Activated T-cell treated with anti-CD3 and anti-CD28 coated beads, Interleukin-2, amount 50 U/mL, for 72 hours (primary cell): ENCODE results near the gene SHISA7. TPM values are rescaled to one million over a fixed set of nuclear protein-coding genes. Genes with fewer than 3 reads are reported as not detected.
A peak's percentile ranks its signal among the peaks of the same experiment; 100 is the strongest.

Source experiments
- ATAC-seq, 2 donors: fragments of 150-1000 bp; cut with Tn5 transposase; replicated peaks in 1 of 2; 2 replicates each; pipeline ENCODE4 v1.10.0; 2021; ENCODE audit warnings: moderate library complexity in 2 of 2, mild to moderate bottlenecking in 1 of 2
- DNase-seq, 2 donors: peaks; one replicate each; pipeline ENCODE4 v3.0.0; 2021 to 2022; ENCODE audit warnings: mixed read lengths in 1 of 2
- H3K27ac Mint-ChIP-seq: one replicate; pipeline ENCODE4 v1.8.0; 2022; ENCODE audit warnings: mild to moderate bottlenecking, moderate library complexity, mixed read lengths
- H3K27me3 Mint-ChIP-seq: one replicate; pipeline ENCODE4 v1.8.0; 2022; ENCODE audit warnings: low read depth, mixed read lengths
- H3K36me3 Mint-ChIP-seq, 2 donors: one replicate each; pipeline ENCODE4 v1.8.0; 2022; ENCODE audit warnings: mixed read lengths in 2 of 2, mild to moderate bottlenecking in 1 of 2; ENCODE audit not compliant: insufficient read depth in 2 of 2
- H3K4me1 Mint-ChIP-seq: one replicate; pipeline ENCODE4 v1.8.0; 2022; ENCODE audit warnings: low read depth, mixed read lengths
- H3K4me3 Mint-ChIP-seq, 2 donors: one replicate each; pipeline ENCODE4 v1.8.0; 2022; ENCODE audit warnings: mild to moderate bottlenecking in 2 of 2, mixed read lengths in 2 of 2, moderate library complexity in 2 of 2
- H3K9me3 Mint-ChIP-seq, 2 donors: one replicate each; pipeline ENCODE4 v1.8.0; 2022; ENCODE audit warnings: mixed read lengths in 2 of 2
- total RNA-seq, 2 donors: library from RNA; stranded (reverse); gene quantifications; one replicate each; pipeline ENCODE4 v1.2.3, GENCODE V29; 2022

Gene SHISA7
- total RNA-seq, 2 donors from 2014 or later: 0.17 TPM; not detected in 1

- Mint-ChIP-seq H3K4me1 (peaks cover 33% of the 10 kb centered on the region), H3K27me3 (no peaks in the 10 kb centered on the region), H3K4me3 (no peak overlapping the region), H3K27ac (no peak overlapping the region), H3K36me3 (no peaks in the 10 kb centered on the region), H3K9me3 (no peaks in the 10 kb centered on the region)
- DNase-seq (no peak), ATAC-seq (no peak)
Observed at GRCh38 chr19:55463583-55464031, 20.5 kb upstream of the SHISA7 start.

GRCh38 chr19:55462722-55463121 is 19.6 kb upstream of the SHISA7 start:
- no peak for DNase-seq
- Mint-ChIP-seq H3K4me1 (peaks cover 29% of the 10 kb centered on the region), H3K27ac (no peak overlapping the region), H3K36me3 (no peaks in the 10 kb centered on the region), H3K4me3 (peak overlapping the region; percentile 88 to 92), H3K27me3 (no peaks in the 10 kb centered on the region), H3K9me3 (no peaks in the 10 kb centered on the region)
- ATAC-seq: no peak

GRCh38 chr19:55461974-55462626 is 19.0 kb upstream of the SHISA7 start:
- peaks cover 29% of the 10 kb centered on the region for H3K4me1 Mint-ChIP-seq
- H3K9me3 Mint-ChIP-seq: no peaks in the 10 kb centered on the region
- H3K27me3 Mint-ChIP-seq: no peaks in the 10 kb centered on the region
- H3K36me3 Mint-ChIP-seq: no peaks in the 10 kb centered on the region
- ATAC-seq (no peak), DNase-seq (no peak)
- peak overlapping the region; percentile 64 for H3K27ac Mint-ChIP-seq
- H3K4me3 Mint-ChIP-seq: peak overlapping the region; percentile 88 to 92

- no peaks in the 10 kb centered on the region for H3K36me3 Mint-ChIP-seq
- peaks cover 29% of the 10 kb centered on the region for H3K4me1 Mint-ChIP-seq
- ATAC-seq: peak; percentile 96 to 97
- peak; percentile 100 for DNase-seq
- H3K9me3 Mint-ChIP-seq: no peaks in the 10 kb centered on the region
- no peaks in the 10 kb centered on the region for H3K27me3 Mint-ChIP-seq
- peak within 1 kb of the TSS; percentile 88 to 92 for H3K4me3 Mint-ChIP-seq
- H3K27ac Mint-ChIP-seq: peak within 1 kb of the TSS; percentile 64
Observed at GRCh38 chr19:55461259-55461973, 18.3 kb upstream of the SHISA7 start, which contains the start of gene ISOC2. Gene ISOC2 (minus strand): TSS chr19:55461642. CDS start chr19:55456486, 5,156 bp downstream.

- Mint-ChIP-seq H3K4me3 (peak overlapping the region; percentile 88 to 92), H3K9me3 (no peaks in the 10 kb centered on the region), H3K36me3 (no peaks in the 10 kb centered on the region), H3K4me1 (peaks cover 29% of the 10 kb centered on the region), H3K27ac (no peak overlapping the region), H3K27me3 (no peaks in the 10 kb centered on the region)
- DNase-seq: peak; percentile 47
- ATAC-seq: no peak
Observed at GRCh38 chr19:55460670-55461258, 17.7 kb upstream of the SHISA7 start.

- no peaks in the 10 kb centered on the region for H3K27me3 Mint-ChIP-seq
- H3K36me3 Mint-ChIP-seq: no peaks in the 10 kb centered on the region
- H3K27ac Mint-ChIP-seq: peak overlapping the region; percentile 71
- peaks cover 29% of the 10 kb centered on the region for H3K4me1 Mint-ChIP-seq
- no peaks in the 10 kb centered on the region for H3K9me3 Mint-ChIP-seq
- no peak for DNase-seq
- H3K4me3 Mint-ChIP-seq: peak overlapping the region; percentile 88 to 92
- ATAC-seq: no peak
Observed at GRCh38 chr19:55459950-55460657, 17.0 kb upstream of the SHISA7 start.

DNA sequence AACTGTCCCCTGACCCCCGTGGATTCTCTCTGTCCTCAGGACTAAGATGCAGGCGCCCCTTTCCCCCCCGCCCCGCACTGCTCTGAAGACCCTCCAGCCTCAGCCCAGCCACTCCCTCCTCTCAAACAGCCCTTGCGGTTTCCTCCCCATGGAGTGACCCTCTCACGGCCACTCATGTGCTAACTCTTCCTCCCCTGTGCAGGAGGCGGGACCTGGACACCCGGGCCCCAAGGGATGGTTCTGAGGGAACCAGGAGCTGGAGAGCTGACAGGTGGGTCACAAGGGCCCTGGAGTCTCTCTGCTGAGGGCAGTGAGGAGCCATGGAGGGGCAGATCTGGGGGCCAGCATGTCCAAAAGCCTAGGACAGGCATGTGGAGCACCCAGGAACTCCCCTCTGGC is 16.4 kb upstream of the SHISA7 start:
- Mint-ChIP-seq H3K36me3 (peaks cover 0 to 3% of the 10 kb centered on the region in 2 donors), H3K9me3 (no peaks in the 10 kb centered on the region), H3K4me3 (no peak overlapping the region), H3K27me3 (no peaks in the 10 kb centered on the region), H3K4me1 (peaks cover 29% of the 10 kb centered on the region), H3K27ac (no peak overlapping the region)
- no peak for ATAC-seq
- no peak for DNase-seq

DNA sequence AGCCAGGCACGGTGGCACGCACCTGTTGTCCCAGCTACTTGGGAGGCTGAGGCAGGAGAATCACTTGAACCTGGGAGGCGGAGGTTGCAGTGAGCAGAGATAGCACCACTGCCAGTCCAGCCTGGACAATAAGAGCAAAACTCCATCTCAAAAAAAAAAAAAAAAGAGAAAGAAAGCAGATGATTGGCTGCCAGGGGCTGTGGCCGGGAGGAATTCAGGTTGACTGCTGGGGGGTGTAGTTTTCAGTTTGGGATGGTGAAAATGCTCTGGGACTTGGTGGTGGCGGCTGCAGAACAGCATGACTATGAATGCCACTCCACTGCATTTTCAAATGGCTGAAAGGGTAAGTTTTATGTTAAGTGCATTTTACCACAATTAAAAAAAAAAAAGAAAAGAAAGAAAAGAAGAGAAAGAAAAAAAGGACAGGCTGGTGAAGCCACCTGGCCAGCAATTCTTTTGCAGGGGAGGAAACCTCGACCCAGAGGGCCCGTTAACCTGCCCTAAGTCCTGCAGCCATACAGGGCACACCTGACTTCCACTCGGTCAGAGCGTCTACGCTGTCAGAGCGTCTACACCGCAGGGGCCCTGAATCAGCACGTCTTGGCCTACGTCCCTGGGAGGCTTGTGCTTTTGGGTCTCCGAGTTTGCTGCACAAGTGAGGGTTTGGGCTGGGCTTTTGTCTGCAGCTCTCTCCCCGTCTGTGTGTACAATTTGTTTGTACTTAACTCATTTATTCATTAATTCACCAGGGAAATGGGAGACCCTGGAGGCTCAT is 14.8 kb upstream of the SHISA7 start:
- no peak for DNase-seq
- Mint-ChIP-seq H3K4me1 (peaks cover 27% of the 10 kb centered on the region), H3K27me3 (peaks cover 13% of the 10 kb centered on the region), H3K36me3 (peaks cover 3 to 7% of the 10 kb centered on the region in 2 donors), H3K9me3 (no peaks in the 10 kb centered on the region), H3K27ac (no peak overlapping the region), H3K4me3 (no peak overlapping the region)
- ATAC-seq: no peak

DNA sequence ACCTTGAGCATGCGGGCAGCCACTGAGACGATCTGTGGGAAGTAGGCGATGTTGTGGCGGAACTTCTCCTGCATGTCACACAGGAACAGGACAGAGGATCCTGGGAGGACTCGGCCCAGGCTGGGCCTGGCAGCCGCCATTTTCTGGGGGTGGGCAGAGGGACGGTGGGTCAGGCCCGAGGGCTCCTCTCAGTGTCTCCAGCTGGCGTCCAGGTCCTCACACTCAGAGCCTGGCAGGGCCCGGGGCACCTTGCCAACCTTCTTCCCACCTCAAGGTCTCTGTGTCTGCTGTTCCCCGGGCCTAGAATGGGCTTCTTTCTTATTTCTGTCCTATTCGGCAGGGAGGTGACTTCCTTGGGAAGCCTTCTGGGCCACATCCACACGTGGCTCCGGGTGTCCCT is 13.2 kb upstream of the SHISA7 start:
- Mint-ChIP-seq H3K27me3 (peaks cover 20% of the 10 kb centered on the region), H3K4me1 (peaks cover 22% of the 10 kb centered on the region), H3K27ac (no peak overlapping the region), H3K36me3 (peaks cover 4 to 7% of the 10 kb centered on the region in 2 donors), H3K9me3 (no peaks in the 10 kb centered on the region), H3K4me3 (no peak overlapping the region)
- no peak for DNase-seq
- ATAC-seq: no peak

- H3K36me3 Mint-ChIP-seq: peaks cover 4 to 7% of the 10 kb centered on the region in 2 donors
- H3K4me1 Mint-ChIP-seq: peaks cover 17% of the 10 kb centered on the region
- no peak overlapping the region for H3K27ac Mint-ChIP-seq
- peaks cover 20% of the 10 kb centered on the region for H3K27me3 Mint-ChIP-seq
- no peaks in the 10 kb centered on the region for H3K9me3 Mint-ChIP-seq
- DNase-seq (no peak), ATAC-seq (no peak)
- H3K4me3 Mint-ChIP-seq: no peak overlapping the region
Observed at GRCh38 chr19:55455576-55456235, 12.6 kb upstream of the SHISA7 start.

DNA sequence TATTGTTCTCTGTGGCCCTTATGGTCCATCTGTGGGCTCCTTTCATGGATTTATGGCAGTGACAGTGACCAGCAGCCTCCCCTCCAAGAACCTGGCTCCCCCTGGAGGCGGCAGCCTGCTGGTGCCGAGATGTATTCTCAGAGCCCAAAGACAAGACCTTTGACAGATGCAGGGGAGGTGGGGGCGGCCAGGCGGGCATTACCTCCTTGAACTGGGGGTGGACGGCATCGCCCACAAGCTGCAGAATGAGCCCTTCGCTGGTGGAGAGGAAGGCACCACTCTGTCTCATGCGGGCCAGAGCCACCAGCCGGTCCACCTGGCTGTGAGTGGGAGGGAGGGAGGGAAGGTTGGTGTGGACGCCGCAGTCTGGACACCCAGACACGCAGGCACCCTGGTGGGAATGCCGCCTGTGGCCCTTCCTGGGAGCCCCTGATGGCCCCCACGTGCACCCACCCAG is 11.7 kb upstream of the SHISA7 start:
- ATAC-seq: no peak
- Mint-ChIP-seq H3K27ac (no peak overlapping the region), H3K27me3 (peaks cover 20% of the 10 kb centered on the region), H3K4me1 (peaks cover 9% of the 10 kb centered on the region), H3K36me3 (peaks cover 4 to 7% of the 10 kb centered on the region in 2 donors), H3K9me3 (no peaks in the 10 kb centered on the region), H3K4me3 (no peak overlapping the region)
- DNase-seq: peak; percentile 49 to 58
